Karpas-422 (cell line): ENCODE results near the gene LGALS3BP. TPM values are rescaled to one million over a fixed set of nuclear protein-coding genes. Genes with fewer than 3 reads are reported as not detected.
"Not testable (repeated sequence)": the region's sequence is repeated elsewhere in the genome, so short reads cannot be mapped to it uniquely, and the experiment has no call there.

Source experiments
- DNase-seq: peaks from one replicate; pipeline ENCODE4 v3.0.0-alpha.2; 2015
- H2AFZ ChIP-seq: fragments of 200-600 bp; sonication (generic); 2 replicates; pipeline ENCODE4 v1.6.1; 2014; ENCODE audit warnings: antibody characterized with exemption, low read length, mixed read lengths
- H3K27ac ChIP-seq: fragments of 200-600 bp; sonication (generic); 2 replicates; pipeline ENCODE4 v1.5.1; 2014; ENCODE audit warnings: mild to moderate bottlenecking, low read length, moderate library complexity
- H3K27me3 ChIP-seq: fragments of 200-600 bp; sonication (generic); 2 replicates; pipeline ENCODE4 v1.6.1; 2014; ENCODE audit warnings: low read length, mixed read lengths
- H3K36me3 ChIP-seq: fragments of 200-600 bp; sonication (generic); 2 replicates; pipeline ENCODE4 v1.6.1; 2014; ENCODE audit warnings: low read length, mixed read lengths; ENCODE audit not compliant: insufficient read depth
- H3K4me1 ChIP-seq: fragments of 200-600 bp; sonication (generic); 2 replicates; pipeline ENCODE4 v1.6.1; 2014; ENCODE audit warnings: mild to moderate bottlenecking, low read length, mixed read lengths
- H3K4me2 ChIP-seq: fragments of 200-600 bp; sonication (generic); 2 replicates; pipeline ENCODE4 v1.6.1; 2014; ENCODE audit warnings: low read length, low read depth, mild to moderate bottlenecking; ENCODE audit not compliant: poor library complexity, severe bottlenecking
- H3K4me3 ChIP-seq: fragments of 200-600 bp; sonication (generic); 2 replicates; pipeline ENCODE4 v1.5.1; 2014; ENCODE audit warnings: mild to moderate bottlenecking, antibody characterized with exemption, low read length, mixed read lengths
- H3K79me2 ChIP-seq: fragments of 200-600 bp; sonication (generic); 2 replicates; pipeline ENCODE4 v1.6.1; 2014; ENCODE audit warnings: mild to moderate bottlenecking, low read length, mixed read lengths
- H3K9ac ChIP-seq: fragments of 200-600 bp; sonication (generic); 2 replicates; pipeline ENCODE4 v1.6.0; 2014; ENCODE audit warnings: low read length
- H3K9me2 ChIP-seq: fragments of 200-600 bp; sonication (generic), shearing (Covaris generic); replicated peaks from 2 replicates; pipeline ENCODE4 v1.6.0; 2014; ENCODE audit warnings: mild to moderate bottlenecking, low read length, moderate library complexity; ENCODE audit not compliant: insufficient read depth
- H3K9me3 ChIP-seq: fragments of 300-700, 200-600 bp; sonication (generic); 2 replicates; pipeline ENCODE4 v1.6.1; 2014; ENCODE audit warnings: low read length, mixed read lengths
- H4K20me1 ChIP-seq: fragments of 200-600 bp; sonication (generic); 2 replicates; pipeline ENCODE4 v1.6.1; 2014; ENCODE audit warnings: mild to moderate bottlenecking, antibody characterized with exemption, low read length, low read depth; ENCODE audit not compliant: insufficient read depth
- total RNA-seq: library from RNA; depleted of rRNA; stranded (reverse); fragments of >200 nt; shearing (Covaris generic); gene quantifications from 2 replicates; pipeline ENCODE4 v1.2.3, GENCODE V29; 2014; ENCODE audit warnings: low replicate concordance

Gene LGALS3BP
- total RNA-seq, 1 experiment from 2014 or later = 23.7 TPM

DNA sequence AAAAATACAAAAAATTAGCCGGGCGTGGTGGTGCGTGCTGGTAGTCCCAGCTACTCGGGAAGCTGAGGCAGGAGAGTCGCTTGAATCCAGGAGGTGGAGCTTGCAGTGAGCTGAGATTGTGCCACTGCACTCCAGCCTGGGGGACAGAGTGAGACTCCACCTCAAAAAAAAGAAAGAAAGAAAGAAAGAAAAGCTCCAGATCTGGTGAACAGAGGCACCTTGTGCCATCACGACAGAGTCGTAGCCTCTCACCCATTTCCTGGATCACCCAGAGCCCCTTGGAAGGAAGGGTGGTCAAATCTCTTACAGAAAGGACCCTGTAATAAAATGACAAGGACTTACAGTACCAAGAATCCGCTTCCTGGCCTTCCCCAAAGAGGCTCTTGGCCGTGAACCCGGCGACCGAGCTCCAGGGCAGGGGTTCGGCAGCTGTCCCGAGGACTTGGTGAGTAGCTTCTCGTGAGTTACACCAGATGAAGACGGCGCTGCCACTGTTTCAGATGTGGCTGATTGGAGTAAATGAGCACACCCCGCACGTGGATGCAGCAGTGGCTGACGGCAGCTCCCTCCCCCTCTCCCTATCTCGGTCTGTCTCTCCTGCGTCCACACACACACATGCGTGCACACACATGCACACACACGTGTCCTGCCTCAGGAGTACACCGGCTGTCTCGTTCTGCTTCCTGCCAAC, 13.5 kb downstream of the LGALS3BP start:
- Histone ChIP-seq H4K20me1 (peaks cover 3% of the 10 kb centered on the region; the same call in 1 of the 2 replicates), H3K36me3 (no peaks in the 10 kb centered on the region), H3K27ac (no peak overlapping the region), H3K9ac (no peak overlapping the region), H3K4me1 (peaks cover 10% of the 10 kb centered on the region), H3K9me2 (no peaks in the 10 kb centered on the region), H3K79me2 (no peaks in the 10 kb centered on the region), H3K4me2 (no peak overlapping the region), H2AFZ (no peak overlapping the region), H3K4me3 (no peak overlapping the region), H3K27me3 (no peaks in the 10 kb centered on the region), H3K9me3 (no peaks in the 10 kb centered on the region)
- DNase-seq = no peak

GRCh38 chr17:78965491-78965924, 14.2 kb downstream of the LGALS3BP start:
- Histone ChIP-seq H3K36me3 (no peaks in the 10 kb centered on the region), H3K4me2 (no peak overlapping the region), H3K9ac (no peak overlapping the region), H3K27me3 (no peaks in the 10 kb centered on the region), H3K79me2 (no peaks in the 10 kb centered on the region), H3K9me2 (no peaks in the 10 kb centered on the region), H2AFZ (no peak overlapping the region), H4K20me1 (no peaks in the 10 kb centered on the region), H3K4me3 (no peak overlapping the region), H3K9me3 (no peaks in the 10 kb centered on the region), H3K27ac (no peak overlapping the region), H3K4me1 (peaks cover 10% of the 10 kb centered on the region)
- no peak for DNase-seq

DNA sequence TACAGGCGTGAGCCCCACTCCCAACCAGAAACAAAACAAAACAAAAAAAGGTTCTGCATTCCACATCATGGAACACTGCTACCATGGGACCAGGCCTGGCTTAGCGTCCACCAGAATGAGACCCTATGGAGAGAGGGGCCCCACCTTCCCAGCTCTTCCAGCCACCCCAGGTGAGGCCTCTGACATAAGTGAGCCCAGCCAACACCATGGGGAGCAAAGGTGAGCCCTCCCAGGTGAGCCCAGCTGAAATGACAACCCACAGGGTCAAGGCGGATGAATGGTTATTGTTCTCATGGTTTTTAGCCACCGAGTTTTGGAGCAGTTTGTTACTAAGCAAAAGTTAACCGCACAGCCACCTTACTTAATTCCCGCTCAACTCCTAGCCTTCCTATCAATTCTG, 16.3 kb downstream of the LGALS3BP start:
- no peaks in the 10 kb centered on the region for H3K36me3 ChIP-seq
- H3K79me2 ChIP-seq = no peaks in the 10 kb centered on the region
- no peak overlapping the region for H3K4me2 ChIP-seq

GRCh38 chr17:78962984-78963348, 16.8 kb downstream of the LGALS3BP start:
- not testable (repeated sequence) for H4K20me1 ChIP-seq, H3K9ac ChIP-seq, H3K4me2 ChIP-seq

More for the DNA sequence above, 16.3 kb downstream of the LGALS3BP start:
- H3K27me3 ChIP-seq = no peaks in the 10 kb centered on the region
- no peak overlapping the region for H3K27ac ChIP-seq
- no peaks in the 10 kb centered on the region for H4K20me1 ChIP-seq
- H3K9me3 ChIP-seq = no peaks in the 10 kb centered on the region
- no peak overlapping the region for H3K4me3 ChIP-seq
- DNase-seq = no peak
- H2AFZ ChIP-seq = no peak overlapping the region
- no peak overlapping the region for H3K9ac ChIP-seq
- no peaks in the 10 kb centered on the region for H3K9me2 ChIP-seq
- peaks cover 6% of the 10 kb centered on the region for H3K4me1 ChIP-seq

DNA sequence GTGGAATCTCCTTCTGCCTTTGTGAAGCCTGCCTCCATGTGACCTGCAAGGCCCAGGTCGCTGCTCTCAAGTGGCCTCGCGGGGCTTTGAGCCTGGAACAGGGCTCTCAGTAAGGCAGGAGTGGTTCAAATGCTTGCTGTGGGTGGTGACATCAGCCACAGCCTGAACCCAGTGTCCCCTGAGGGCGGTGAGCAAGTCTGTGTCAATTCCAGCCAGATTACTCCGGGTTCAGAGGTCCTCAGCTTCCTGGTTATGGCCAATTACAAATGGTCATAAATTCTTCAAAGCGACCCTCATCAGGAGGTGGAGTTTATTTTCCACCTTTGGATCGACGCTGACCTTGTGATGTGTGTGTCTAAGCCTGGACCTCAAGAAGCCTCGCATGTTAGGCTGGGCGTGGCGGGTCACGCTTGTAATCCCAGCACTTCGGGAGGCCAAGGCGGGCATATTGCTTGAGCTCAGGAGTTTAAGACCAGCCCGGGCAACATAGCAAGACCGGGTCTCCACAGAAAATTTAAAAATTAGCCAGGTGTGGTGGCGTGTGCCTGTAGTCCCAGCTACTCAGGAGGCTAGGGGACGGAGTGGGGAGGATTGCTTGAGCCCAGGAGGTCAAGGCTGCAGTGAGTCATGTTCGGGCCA, 17.3 kb downstream of the LGALS3BP start:
- Histone ChIP-seq H2AFZ (no peak overlapping the region), H3K9me3 (no peaks in the 10 kb centered on the region), H3K27me3 (no peaks in the 10 kb centered on the region), H3K9ac (no peak overlapping the region), H3K4me3 (no peak overlapping the region), H4K20me1 (no peaks in the 10 kb centered on the region), H3K27ac (no peak overlapping the region), H3K9me2 (no peaks in the 10 kb centered on the region), H3K36me3 (no peaks in the 10 kb centered on the region), H3K4me1 (peaks cover 6% of the 10 kb centered on the region), H3K4me2 (no peak overlapping the region), H3K79me2 (no peaks in the 10 kb centered on the region)
- DNase-seq = peak; percentile 37

More at GRCh38 chr17:78962984-78963348, 16.8 kb downstream of the LGALS3BP start:
- not testable (repeated sequence) for H3K27ac ChIP-seq, H3K4me3 ChIP-seq, H3K4me1 ChIP-seq, H3K79me2 ChIP-seq, H3K9me3 ChIP-seq, H3K9me2 ChIP-seq, H3K27me3 ChIP-seq, H3K36me3 ChIP-seq, H2AFZ ChIP-seq
- peak; percentile 20 for DNase-seq

GRCh38 chr17:78961571-78961970, 18.2 kb downstream of the LGALS3BP start:
- Histone ChIP-seq H3K79me2 (no peaks in the 10 kb centered on the region), H3K4me1 (peaks cover 6% of the 10 kb centered on the region), H3K27ac (no peak overlapping the region), H3K9me3 (no peaks in the 10 kb centered on the region), H3K4me2 (no peak overlapping the region), H4K20me1 (no peaks in the 10 kb centered on the region), H3K27me3 (no peaks in the 10 kb centered on the region), H3K9ac (no peak overlapping the region), H3K4me3 (no peak overlapping the region), H3K9me2 (no peaks in the 10 kb centered on the region), H3K36me3 (no peaks in the 10 kb centered on the region), H2AFZ (no peak overlapping the region)
- DNase-seq = no peak

- no peaks in the 10 kb centered on the region for H3K79me2 ChIP-seq
- H4K20me1 ChIP-seq = no peaks in the 10 kb centered on the region
- peak; percentile 11 for DNase-seq
- no peak overlapping the region for H3K4me3 ChIP-seq
- no peaks in the 10 kb centered on the region for H3K27me3 ChIP-seq
- no peak overlapping the region for H2AFZ ChIP-seq
- no peak overlapping the region for H3K4me2 ChIP-seq
- no peak overlapping the region for H3K9ac ChIP-seq
- no peaks in the 10 kb centered on the region for H3K9me3 ChIP-seq
- H3K4me1 ChIP-seq = peaks cover 6% of the 10 kb centered on the region
- H3K9me2 ChIP-seq = no peaks in the 10 kb centered on the region
- H3K27ac ChIP-seq = no peak overlapping the region
- H3K36me3 ChIP-seq = no peaks in the 10 kb centered on the region
Measured at GRCh38 chr17:78960928-78961327, 18.8 kb downstream of the LGALS3BP start.

GRCh38 chr17:78959803-78960202, 19.9 kb downstream of the LGALS3BP start:
- H3K36me3 ChIP-seq = no peaks in the 10 kb centered on the region
- H3K9ac ChIP-seq = no peak overlapping the region
- no peaks in the 10 kb centered on the region for H3K4me1 ChIP-seq
- H3K27me3 ChIP-seq = no peaks in the 10 kb centered on the region
- no peak overlapping the region for H3K4me2 ChIP-seq
- no peaks in the 10 kb centered on the region for H3K9me3 ChIP-seq
- H3K79me2 ChIP-seq = no peaks in the 10 kb centered on the region
- H4K20me1 ChIP-seq = no peaks in the 10 kb centered on the region
- peak; percentile 16 for DNase-seq
- H3K27ac ChIP-seq = no peak overlapping the region
- no peaks in the 10 kb centered on the region for H3K9me2 ChIP-seq
- no peak overlapping the region for H3K4me3 ChIP-seq
- no peak overlapping the region for H2AFZ ChIP-seq
